Keratinocyte (primary cell): ENCODE data around the gene GPR107. TPM values are rescaled to one million over a fixed set of nuclear protein-coding genes. Genes with fewer than 3 reads are reported as not detected.

Experiments used
- DNase-seq: peaks from one replicate; pipeline ENCODE4 v3.0.0-alpha.2; 2011; ENCODE audit warnings: low read depth, missing footprints, low spot score
- FAIRE-seq: peaks from 2 replicates; lab custom pipeline; 2011; peaks lifted over from hg19 to GRCh38; lab: Jason Lieb, UNC
- H2AFZ ChIP-seq: 2 replicates; pipeline ENCODE4 v1.6.0; 2012; ENCODE audit warnings: low read length, control low read depth, inconsistent platforms; ENCODE audit not compliant: control insufficient read depth
- H3K27ac ChIP-seq: 2 replicates; pipeline ENCODE4 v1.5.1; 2011; ENCODE audit warnings: low read length; ENCODE audit not compliant: control insufficient read depth, insufficient read depth
- H3K27me3 ChIP-seq: 3 replicates; pipeline ENCODE4 v1.6.0; 2011; ENCODE audit warnings: low read length; ENCODE audit not compliant: control insufficient read depth, insufficient read depth; ENCODE audit errors: extremely low read depth
- H3K36me3 ChIP-seq, 2 experiments: 2 replicates in 1 of 2; 3 replicates in 1 of 2; pipeline ENCODE4 v1.5.1; 2011; ENCODE audit warnings: low read length in 2 of 2, mild to moderate bottlenecking in 1 of 2; ENCODE audit not compliant: control insufficient read depth in 2 of 2, insufficient read depth in 2 of 2; ENCODE audit errors: extremely low read depth in 1 of 2
- H3K4me1 ChIP-seq: 3 replicates; pipeline ENCODE4 v1.5.1; 2011; ENCODE audit warnings: low read length; ENCODE audit not compliant: control insufficient read depth, insufficient read depth; ENCODE audit errors: extremely low read depth
- H3K4me2 ChIP-seq: 3 replicates; pipeline ENCODE4 v1.6.0; 2011; ENCODE audit warnings: low read depth, low read length; ENCODE audit not compliant: control insufficient read depth, insufficient read depth; ENCODE audit errors: extremely low read depth
- H3K4me3 ChIP-seq, 3 experiments: fragments of 200-600 bp in 1 of 3; sonication (generic) in 1 of 3; 2 replicates in 2 of 3; 3 replicates in 1 of 3; pipeline ENCODE4 v1.5.1; 2011 to 2016; ENCODE audit warnings: low read length in 3 of 3, mild to moderate bottlenecking in 3 of 3, control low read depth in 2 of 3, inconsistent platforms in 1 of 3, low read depth in 1 of 3, mixed read lengths in 1 of 3, mixed run types in 1 of 3, moderate library complexity in 1 of 3; ENCODE audit not compliant: control insufficient read depth in 2 of 3, insufficient read depth in 2 of 3; ENCODE audit errors: extremely low read depth in 1 of 3
- H3K79me2 ChIP-seq: 2 replicates; pipeline ENCODE4 v1.6.0; 2012; ENCODE audit warnings: low read length; ENCODE audit not compliant: control insufficient read depth, insufficient read depth
- H3K9ac ChIP-seq: 3 replicates; pipeline ENCODE4 v1.6.0; 2011; ENCODE audit warnings: low read length; ENCODE audit not compliant: control insufficient read depth, insufficient read depth; ENCODE audit errors: extremely low read depth
- H3K9me1 ChIP-seq: 3 replicates; pipeline ENCODE4 v1.6.0; 2011; ENCODE audit warnings: low read length; ENCODE audit not compliant: control insufficient read depth, insufficient read depth; ENCODE audit errors: extremely low read depth
- H3K9me3 ChIP-seq: 2 replicates; pipeline ENCODE4 v1.5.1; 2012; ENCODE audit warnings: low read depth, low read length; ENCODE audit not compliant: control insufficient read depth
- H4K20me1 ChIP-seq: 3 replicates; pipeline ENCODE4 v1.6.0; 2011; ENCODE audit warnings: low read length; ENCODE audit not compliant: control insufficient read depth, insufficient read depth; ENCODE audit errors: extremely low read depth
- EZH2 ChIP-seq: IDR thresholded peaks from one replicate; pipeline ENCODE4 v1.6.1; 2012; ENCODE audit warnings: inconsistent platforms, mild to moderate bottlenecking, low read length, moderate library complexity
- dilution Hi-C: fragments of 300-500 bp; cut with MboI; formaldehyde crosslinking; loops from one replicate; pipeline ENCODE4 v1.7.0; 2020; ENCODE audit warnings: low sequenced_read_pairs; ENCODE audit not compliant: extremely low pct_ligation_motif_present
- polyA plus RNA-seq, 5 experiments: library from polyadenylated mRNA; depleted of rRNA in 3 of 5; stranded (reverse) in 3 of 5; stranded (forward) in 1 of 5; unstranded in 1 of 5; fragments of >200 nt; gene quantifications; 1 replicate in 1 of 5; 2 replicates in 3 of 5; 3 replicates in 1 of 5; pipeline versions ENCODE4 v1.2.1 to v1.2.3, GENCODE V29; 2011 to 2012; ENCODE audit warnings: missing spikeins in 2 of 5, low read depth in 1 of 5, low replicate concordance in 1 of 5
- TF ChIP-seq, protein P1 (sequence below), 3 experiments: IDR thresholded peaks in 1 of 3; conservative IDR thresholded peaks in 1 of 3; optimal IDR thresholded peaks in 1 of 3; 2 replicates in 2 of 3; 3 replicates in 1 of 3; pipeline versions ENCODE3 to v1.5.1; 2011; ENCODE audit warnings: low read length in 3 of 3, mild to moderate bottlenecking in 3 of 3, moderate library complexity in 2 of 3, control low read depth in 1 of 3, inconsistent platforms in 1 of 3; ENCODE audit not compliant: insufficient read depth in 2 of 3; ENCODE audit errors: extremely low read depth in 1 of 3

GPR107 gene
- polyA plus RNA-seq, 1 donor (not counting 4 experiments of a cell fraction or from before 2014, with no cell fraction given) = 27.3 TPM

DNA sequence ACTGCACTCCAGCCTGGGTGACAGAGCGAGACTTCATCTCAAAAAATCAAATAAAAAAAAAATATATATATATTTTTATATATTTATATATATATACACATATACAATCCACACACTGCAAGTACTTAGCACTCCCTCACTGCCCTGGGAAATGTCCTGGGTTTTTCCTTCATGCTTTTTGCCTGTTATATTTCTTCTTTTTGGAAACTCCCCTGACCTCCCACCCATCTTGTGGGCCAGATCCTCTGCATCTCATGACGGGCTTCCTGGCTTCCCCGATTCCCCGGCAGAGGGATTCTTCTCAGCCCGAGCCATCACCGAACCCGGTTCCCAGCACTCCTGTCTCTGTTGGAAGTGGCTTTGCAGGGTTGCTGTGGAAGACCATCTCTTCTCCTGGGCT is 79.0 kb downstream of the GPR107 start:
- no peaks in the 10 kb centered on the region for H3K79me2 ChIP-seq
- DNase-seq (no peak), FAIRE-seq (no peak)
- H3K9me1 ChIP-seq = no peaks in the 10 kb centered on the region
- H3K9ac ChIP-seq = no peak overlapping the region
- peaks cover 18% of the 10 kb centered on the region for H3K4me1 ChIP-seq
- dilution Hi-C loops = no loop called here
- no peak overlapping the region for H3K27ac ChIP-seq
- H3K27me3 ChIP-seq = no peaks in the 10 kb centered on the region
- no peak overlapping the region for H3K4me2 ChIP-seq
- H2AFZ ChIP-seq = no peak overlapping the region
- H3K36me3 ChIP-seq = peaks cover 12 to 13% of the 10 kb centered on the region in 2 experiments
- no peaks in the 10 kb centered on the region for H4K20me1 ChIP-seq
- H3K9me3 ChIP-seq = no peaks in the 10 kb centered on the region
- TF ChIP-seq, protein P1, sequence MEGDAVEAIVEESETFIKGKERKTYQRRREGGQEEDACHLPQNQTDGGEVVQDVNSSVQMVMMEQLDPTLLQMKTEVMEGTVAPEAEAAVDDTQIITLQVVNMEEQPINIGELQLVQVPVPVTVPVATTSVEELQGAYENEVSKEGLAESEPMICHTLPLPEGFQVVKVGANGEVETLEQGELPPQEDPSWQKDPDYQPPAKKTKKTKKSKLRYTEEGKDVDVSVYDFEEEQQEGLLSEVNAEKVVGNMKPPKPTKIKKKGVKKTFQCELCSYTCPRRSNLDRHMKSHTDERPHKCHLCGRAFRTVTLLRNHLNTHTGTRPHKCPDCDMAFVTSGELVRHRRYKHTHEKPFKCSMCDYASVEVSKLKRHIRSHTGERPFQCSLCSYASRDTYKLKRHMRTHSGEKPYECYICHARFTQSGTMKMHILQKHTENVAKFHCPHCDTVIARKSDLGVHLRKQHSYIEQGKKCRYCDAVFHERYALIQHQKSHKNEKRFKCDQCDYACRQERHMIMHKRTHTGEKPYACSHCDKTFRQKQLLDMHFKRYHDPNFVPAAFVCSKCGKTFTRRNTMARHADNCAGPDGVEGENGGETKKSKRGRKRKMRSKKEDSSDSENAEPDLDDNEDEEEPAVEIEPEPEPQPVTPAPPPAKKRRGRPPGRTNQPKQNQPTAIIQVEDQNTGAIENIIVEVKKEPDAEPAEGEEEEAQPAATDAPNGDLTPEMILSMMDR (optimal IDR thresholded peaks at IDR 0.05 in 1 of 3, IDR thresholded peaks at IDR 0.05 in 1 of 3, conservative IDR thresholded peaks at IDR 0.05 in 1 of 3; ENCODE audit: extremely low read depth in 1 of 3, insufficient read depth in 2 of 3, low read length in 3 of 3) = no peak
- TF ChIP-seq EZH2 = no peak
- no peak overlapping the region for H3K4me3 ChIP-seq

DNA sequence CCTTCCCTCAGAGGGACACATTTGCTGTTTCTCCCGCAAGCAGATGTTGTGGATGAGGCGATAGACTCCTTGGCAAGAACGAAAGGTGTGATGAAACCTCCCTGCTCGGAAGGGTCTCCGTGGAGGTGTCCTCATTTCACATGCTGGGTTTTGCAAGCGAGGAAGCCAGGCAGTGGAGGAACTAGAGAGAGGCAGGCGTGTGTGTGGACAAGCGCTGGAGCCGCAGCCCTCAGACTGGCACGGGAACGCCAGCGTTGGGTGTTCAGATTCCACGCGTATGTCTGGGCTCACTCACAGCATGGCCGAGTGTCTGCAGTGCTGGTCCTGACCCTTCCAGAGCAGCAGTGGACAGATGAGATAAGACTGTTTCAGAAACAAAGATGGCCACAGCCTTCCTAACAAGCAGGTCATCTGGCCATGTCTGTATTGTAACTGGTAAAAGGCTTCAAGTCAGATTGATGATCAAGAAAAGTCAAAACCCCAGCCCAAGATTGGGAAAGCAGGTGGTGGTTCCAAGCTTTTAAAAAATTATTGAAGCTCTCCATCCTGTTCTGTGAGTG is 83.5 kb downstream of the GPR107 start:
- dilution Hi-C loops = no loop called here
- Histone ChIP-seq H3K27me3 (no peaks in the 10 kb centered on the region), H3K9me3 (no peaks in the 10 kb centered on the region), H3K9ac (no peak overlapping the region), H3K9me1 (no peaks in the 10 kb centered on the region), H3K4me2 (no peak overlapping the region), H2AFZ (no peak overlapping the region), H3K4me1 (peaks cover 25% of the 10 kb centered on the region), H3K4me3 (no peak overlapping the region), H4K20me1 (no peaks in the 10 kb centered on the region), H3K36me3 (peaks cover 0 to 3% of the 10 kb centered on the region in 2 experiments), H3K27ac (peak overlapping the region; percentile 33), H3K79me2 (no peaks in the 10 kb centered on the region)
- DNase-seq (no peak), FAIRE-seq (no peak)
- TF ChIP-seq EZH2 = no peak
- TF ChIP-seq, protein P1 (optimal IDR thresholded peaks at IDR 0.05 in 1 of 3, IDR thresholded peaks at IDR 0.05 in 1 of 3, conservative IDR thresholded peaks at IDR 0.05 in 1 of 3; ENCODE audit: extremely low read depth in 1 of 3, insufficient read depth in 2 of 3, low read length in 3 of 3) = no peak
